CD4-positive, alpha-beta T cell treated with Interleukin-2 at 100 ng/mL for 4 hours (primary cell): ENCODE data around the gene PRXL2B.

ENCODE experiments used
- DNase-seq: peaks from one replicate; pipeline ENCODE4 v3.0.0-alpha.2; 2020; ENCODE audit warnings: low spot score

The PRXL2B gene

GRCh38 chr1:2635361-2636010 is 48.9 kb downstream of the PRXL2B start:
- DNase-seq: no peak

GRCh38 chr1:2636733-2637132 is 50.2 kb downstream of the PRXL2B start:
- no peak for DNase-seq

GRCh38 chr1:2637442-2638145 is 51.0 kb downstream of the PRXL2B start:
- no peak for DNase-seq

GRCh38 chr1:2638466-2639115 is 52.0 kb downstream of the PRXL2B start:
- no peak for DNase-seq

- no peak for DNase-seq
These were observed 52.6 kb downstream of the PRXL2B start for GRCh38 chr1:2639203-2639602.

GRCh38 chr1:2639607-2640521 is 53.3 kb downstream of the PRXL2B start:
- no peak for DNase-seq

- no peak for DNase-seq
These were observed 54.0 kb downstream of the PRXL2B start for GRCh38 chr1:2640626-2641025.
